ENCODE data around the gene OSBPL6. TPM values are rescaled to one million over a fixed set of nuclear protein-coding genes. Genes with fewer than 3 reads are reported as not detected.
A peak's percentile ranks its signal among the peaks of the same experiment; 100 is the strongest.

Gene OSBPL6
- total and polyA plus RNA-seq, 9 of the 15 experiments (the other 6 are each of a cell fraction or from before 2014, with no cell fraction given), result 3.4 to 12.7 (median 9.3) TPM

DNA sequence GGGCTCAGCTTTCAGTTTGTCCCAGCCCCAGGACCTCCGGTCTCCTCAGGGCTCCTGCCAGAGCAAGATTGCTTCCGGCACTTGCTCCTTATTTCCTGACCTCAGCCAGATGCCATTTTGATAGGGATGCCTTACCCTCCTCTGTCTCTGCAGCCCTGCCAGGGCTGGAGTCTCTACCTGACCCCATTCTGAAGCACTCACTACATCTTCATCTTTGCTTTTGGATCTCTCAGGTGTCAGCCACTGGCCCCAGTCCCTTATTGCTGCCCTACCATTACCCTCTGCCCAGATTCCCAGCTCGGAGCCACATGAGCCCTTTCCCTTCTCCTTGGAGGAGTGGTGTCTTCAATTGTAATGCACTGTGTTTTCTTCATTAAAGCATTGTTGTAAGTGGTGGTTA lies 17.1 kb downstream of the OSBPL6 start:
- BruUV-seq (replicated peaks), result no TSS peak

DNA sequence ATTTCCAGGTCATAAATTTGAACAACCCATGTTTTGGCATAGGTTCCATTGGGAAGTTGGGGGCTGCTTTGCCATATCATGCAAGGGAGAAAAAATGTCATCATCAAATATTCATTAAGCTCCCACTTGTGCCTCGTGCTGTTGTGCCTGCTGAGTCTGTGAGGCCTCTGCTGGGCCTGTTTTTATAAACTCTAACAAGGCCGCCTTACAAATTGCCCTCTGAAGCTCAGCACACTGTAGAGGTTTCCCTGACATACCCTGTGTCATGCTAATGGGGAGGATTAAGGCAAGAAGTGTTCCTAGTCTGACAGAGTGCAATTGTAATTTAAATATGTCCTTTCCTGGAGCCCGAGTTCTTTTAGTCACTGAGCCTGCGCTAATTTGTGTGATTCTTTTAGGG lies 17.6 kb downstream of the OSBPL6 start:
- ChIA-PET CTCF (ENCODE audit: low intra/inter-chr PET ratio) (no interaction called here), POLR2A (interaction anchor here (0.9 to 2.3 kb wide), 3 partner anchors 15 to 20 kb away, joined by 3 to 9 read pairs (median 4); no protein-coding TSS in a partner anchor)
- no peak for TF ChIP-seq CCNT2 (IDR thresholded peaks at IDR 0.05; ENCODE audit: borderline replicate concordance, extremely low read depth, insufficient read length, low read depth, low read length)
- TF ChIP-seq ESRRB (CRISPR knock-in tag; IDR thresholded peaks at IDR 0.05; ENCODE audit: borderline replicate concordance), result no peak
- TF ChIP-seq, protein P1, sequence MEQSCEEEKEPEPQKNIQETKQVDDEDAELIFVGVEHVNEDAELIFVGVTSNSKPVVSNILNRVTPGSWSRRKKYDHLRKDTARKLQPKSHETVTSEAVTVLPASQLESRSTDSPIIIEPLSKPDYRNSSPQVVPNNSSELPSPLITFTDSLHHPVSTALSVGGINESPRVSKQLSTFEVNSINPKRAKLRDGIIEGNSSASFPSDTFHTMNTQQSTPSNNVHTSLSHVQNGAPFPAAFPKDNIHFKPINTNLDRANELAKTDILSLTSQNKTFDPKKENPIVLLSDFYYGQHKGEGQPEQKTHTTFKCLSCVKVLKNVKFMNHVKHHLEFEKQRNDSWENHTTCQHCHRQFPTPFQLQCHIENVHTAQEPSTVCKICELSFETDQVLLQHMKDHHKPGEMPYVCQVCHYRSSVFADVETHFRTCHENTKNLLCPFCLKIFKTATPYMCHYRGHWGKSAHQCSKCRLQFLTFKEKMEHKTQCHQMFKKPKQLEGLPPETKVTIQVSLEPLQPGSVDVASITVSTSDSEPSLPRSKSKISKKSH (CRISPR knock-in tag; IDR thresholded peaks at IDR 0.05), result no peak
- TF ChIP-seq POLR2A (conservative IDR thresholded peaks at IDR 0.05), result no peak
- no peak for TF ChIP-seq FIP1L1 (IDR thresholded peaks at IDR 0.05; ENCODE audit: low read depth, low read length, poor library complexity, severe bottlenecking)
- TF ChIP-seq, protein P2, sequence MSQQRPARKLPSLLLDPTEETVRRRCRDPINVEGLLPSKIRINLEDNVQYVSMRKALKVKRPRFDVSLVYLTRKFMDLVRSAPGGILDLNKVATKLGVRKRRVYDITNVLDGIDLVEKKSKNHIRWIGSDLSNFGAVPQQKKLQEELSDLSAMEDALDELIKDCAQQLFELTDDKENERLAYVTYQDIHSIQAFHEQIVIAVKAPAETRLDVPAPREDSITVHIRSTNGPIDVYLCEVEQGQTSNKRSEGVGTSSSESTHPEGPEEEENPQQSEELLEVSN (IDR thresholded peaks at IDR 0.05; ENCODE audit: borderline replicate concordance in 1 of 2, extremely low read depth in 1 of 2, insufficient read depth in 1 of 2, insufficient read length in 1 of 2, low read depth in 1 of 2, low read length in 1 of 2, poor library complexity in 1 of 2, severe bottlenecking in 1 of 2), result no peak
- no peak for TF ChIP-seq PCBP2 (IDR thresholded peaks at IDR 0.05; ENCODE audit: low read depth, low read length, poor library complexity, severe bottlenecking)
- H3K9ac ChIP-seq (ENCODE audit: insufficient read depth in 1 of 2, low read depth in 2 of 2, low read length in 2 of 2), result no peak overlapping the region
- H4K20me1 ChIP-seq (replicated peaks; ENCODE audit: control insufficient read depth, insufficient read depth, low read length), result no peaks in the 10 kb centered on the region
- peaks cover 3% of the 10 kb centered on the region in 2 experiments; a peak in 2 of 5 replicates for H3K4me1 ChIP-seq (replicated peaks in 1 of 2; ENCODE audit: control insufficient read depth in 2 of 2, insufficient read depth in 2 of 2, low read length in 2 of 2)
- in situ Hi-C loops (cut with MboI) (no loop called here), intact Hi-C loops (cut with micrococcal nuclease) (no loop called here)
- ATAC-seq, result peak; percentile 31
- H3K9me3 ChIP-seq (replicated peaks; ENCODE audit: control insufficient read depth, insufficient read depth, low read depth, low read length), result no peaks in the 10 kb centered on the region
- FAIRE-seq, result no peak
- H3K27me3 ChIP-seq (ENCODE audit: control insufficient read depth in 2 of 2, insufficient read depth in 2 of 2, low read length in 2 of 2), result no peaks in the 10 kb centered on the region
- H3K27ac ChIP-seq (ENCODE audit: extremely low read depth, low read depth, low read length), result no peak overlapping the region
- no peak overlapping the region for H3K4me3 ChIP-seq
- no peak overlapping the region for H2AFZ ChIP-seq (ENCODE audit: low read depth, low read length)
- DNase-seq (ENCODE audit: extremely low read depth in 1 of 4, low spot score in 3 of 4), result no peak
- H3K36me3 ChIP-seq (ENCODE audit: control insufficient read depth, insufficient read depth, low read length), result no peaks in the 10 kb centered on the region
- 41% methylated on average over 4 of the region's 4 CpGs for WGBS (ENCODE audit: insufficient coverage, low coverage, missing lambda C conversion rate)
- no TSS peak for BruUV-seq (replicated peaks)
- no peak overlapping the region for H3K4me2 ChIP-seq (ENCODE audit: insufficient read depth, low read length)
- no peaks in the 10 kb centered on the region for H3K79me2 ChIP-seq (ENCODE audit: control insufficient read depth, insufficient read depth, low read length)
- H3K9me1 ChIP-seq (ENCODE audit: control insufficient read depth, insufficient read depth, low read length), result no peaks in the 10 kb centered on the region

More for the DNA sequence above, 17.1 kb downstream of the OSBPL6 start:
- Histone ChIP-seq H3K27me3 (ENCODE audit: control insufficient read depth in 2 of 2, insufficient read depth in 2 of 2, low read length in 2 of 2) (no peaks in the 10 kb centered on the region), H3K9me3 (replicated peaks; ENCODE audit: control insufficient read depth, insufficient read depth, low read depth, low read length) (no peaks in the 10 kb centered on the region), H3K4me2 (ENCODE audit: insufficient read depth, low read length) (no peak overlapping the region), H3K79me2 (ENCODE audit: control insufficient read depth, insufficient read depth, low read length) (no peaks in the 10 kb centered on the region), H3K4me3 (no peak overlapping the region), H3K36me3 (ENCODE audit: control insufficient read depth, insufficient read depth, low read length) (no peaks in the 10 kb centered on the region), H4K20me1 (replicated peaks; ENCODE audit: control insufficient read depth, insufficient read depth, low read length) (no peaks in the 10 kb centered on the region), H3K9me1 (ENCODE audit: control insufficient read depth, insufficient read depth, low read length) (no peaks in the 10 kb centered on the region), H2AFZ (ENCODE audit: low read depth, low read length) (no peak overlapping the region), H3K27ac (ENCODE audit: extremely low read depth, low read depth, low read length) (no peak overlapping the region), H3K9ac (ENCODE audit: insufficient read depth in 1 of 2, low read depth in 2 of 2, low read length in 2 of 2) (no peak overlapping the region), H3K4me1 (replicated peaks in 1 of 2; ENCODE audit: control insufficient read depth in 2 of 2, insufficient read depth in 2 of 2, low read length in 2 of 2) (peaks cover 3% of the 10 kb centered on the region in 2 experiments; a peak in 2 of 5 replicates)
- peak; percentile 9; the same call in 2 of the 3 replicates for ATAC-seq
- in situ Hi-C loops (cut with MboI) (no loop called here), intact Hi-C loops (cut with micrococcal nuclease) (no loop called here)
- no peak for FAIRE-seq
- TF ChIP-seq ZFPM2 (CRISPR knock-in tag; IDR thresholded peaks at IDR 0.05) (no peak), FOXA3 (CRISPR knock-in tag; conservative IDR thresholded peaks at IDR 0.05 in 1 of 2, IDR thresholded peaks at IDR 0.05 in 1 of 2) (no peak), ETV1 (tag; conservative IDR thresholded peaks at IDR 0.05; ENCODE audit: low read depth) (0 out of 2 replicates have a peak, but pooled peaks have one; percentile 20), ILF3 (IDR thresholded peaks at IDR 0.05; ENCODE audit: borderline replicate concordance) (no peak), NFE2L1 (tag; IDR thresholded peaks at IDR 0.05; ENCODE audit: borderline replicate concordance, low read depth) (no peak), KDM5B (IDR thresholded peaks at IDR 0.05; ENCODE audit: insufficient replicate concordance, low read depth, low read length) (no peak)
- CTCF ChIA-PET (ENCODE audit: low intra/inter-chr PET ratio), result no interaction called here
- no peak for DNase-seq (ENCODE audit: extremely low read depth in 1 of 4, low spot score in 3 of 4)
- POLR2A ChIA-PET, result interaction anchor here (2.3 kb wide), 1 partner anchor 16 kb away, joined by 9 read pairs; no protein-coding TSS in a partner anchor
- 34% methylated on average over 3 of the region's 3 CpGs for WGBS (ENCODE audit: insufficient coverage, low coverage, missing lambda C conversion rate)
